Activated T-cell treated with anti-CD3 and anti-CD28 coated beads, Interleukin-2, amount 50 U/mL, for 1 hour (primary cell): ENCODE data around the gene VPS37C.

Experiments used
- DNase-seq: peaks from one replicate; pipeline ENCODE4 v3.0.0-alpha.2; 2020

The VPS37C gene

DNA sequence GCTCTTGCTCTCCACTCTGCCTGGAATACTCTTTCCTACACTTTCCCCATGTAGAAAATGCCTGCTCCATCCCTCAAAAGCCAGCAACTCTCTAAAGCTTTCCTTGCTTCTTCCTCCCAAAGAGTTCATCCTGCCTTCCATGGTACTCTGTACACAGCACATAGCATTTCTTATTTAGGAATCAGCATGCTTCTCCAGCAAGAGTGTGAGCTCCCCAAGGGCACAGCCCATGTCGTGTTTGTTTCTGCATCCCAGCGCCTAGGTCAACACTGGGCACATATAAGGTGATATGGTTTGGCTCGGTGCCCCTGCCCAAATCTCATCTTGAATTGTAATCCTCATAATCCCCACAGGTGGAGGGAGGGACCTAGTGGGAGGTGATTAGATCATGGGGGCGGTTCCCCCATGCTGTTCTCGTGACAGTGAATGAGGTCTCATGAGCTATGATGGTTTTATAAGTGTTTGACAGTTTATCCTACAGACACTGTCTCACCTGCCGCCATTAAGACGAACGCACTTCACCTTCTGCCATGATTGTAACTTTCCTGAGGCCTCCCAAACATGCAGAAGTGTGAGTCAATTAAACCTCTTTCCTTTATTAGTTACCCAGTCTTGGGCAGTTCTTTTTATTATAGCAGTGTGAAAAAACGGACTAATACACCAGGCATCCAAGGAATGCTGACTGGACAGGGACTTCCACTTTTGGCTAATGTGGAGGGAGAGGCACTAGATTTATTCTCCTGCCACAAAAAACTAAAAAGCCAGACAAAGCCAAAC is 8.2 kb downstream of the VPS37C start:
- no peak for DNase-seq

DNA sequence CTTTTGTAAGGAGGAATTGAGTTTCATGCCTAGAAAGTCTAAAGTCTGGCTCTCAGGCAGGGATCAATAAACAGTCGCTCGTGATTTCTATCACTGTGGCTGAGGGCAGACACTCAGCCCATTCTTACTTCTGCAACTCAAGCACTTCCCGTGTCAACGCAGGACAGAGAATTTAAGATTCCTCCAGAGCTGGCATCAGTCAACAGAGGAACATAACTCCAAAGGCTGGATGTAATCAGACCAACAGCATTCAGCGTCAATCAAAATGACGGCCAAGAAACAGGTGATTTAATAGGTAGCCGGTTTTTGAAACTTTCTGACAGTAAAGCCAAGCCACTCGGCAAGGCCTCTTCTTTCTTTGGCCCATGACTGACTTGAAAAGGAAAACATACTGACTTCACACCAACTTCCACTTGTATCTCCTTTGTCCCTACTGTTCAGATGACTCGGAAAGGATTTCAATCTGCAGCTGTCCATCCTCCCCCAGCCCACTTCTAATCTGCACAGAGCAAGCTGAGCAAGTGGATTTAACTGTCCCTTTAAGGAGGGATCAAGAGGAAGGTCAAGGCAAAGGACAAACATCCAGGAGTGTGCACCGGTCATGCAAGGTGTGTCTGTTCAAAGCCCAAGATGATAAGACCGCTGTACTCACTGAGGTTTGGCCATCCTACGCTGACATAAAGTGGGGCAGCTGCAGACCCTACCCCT is 9.5 kb downstream of the VPS37C start:
- DNase-seq = no peak

DNA sequence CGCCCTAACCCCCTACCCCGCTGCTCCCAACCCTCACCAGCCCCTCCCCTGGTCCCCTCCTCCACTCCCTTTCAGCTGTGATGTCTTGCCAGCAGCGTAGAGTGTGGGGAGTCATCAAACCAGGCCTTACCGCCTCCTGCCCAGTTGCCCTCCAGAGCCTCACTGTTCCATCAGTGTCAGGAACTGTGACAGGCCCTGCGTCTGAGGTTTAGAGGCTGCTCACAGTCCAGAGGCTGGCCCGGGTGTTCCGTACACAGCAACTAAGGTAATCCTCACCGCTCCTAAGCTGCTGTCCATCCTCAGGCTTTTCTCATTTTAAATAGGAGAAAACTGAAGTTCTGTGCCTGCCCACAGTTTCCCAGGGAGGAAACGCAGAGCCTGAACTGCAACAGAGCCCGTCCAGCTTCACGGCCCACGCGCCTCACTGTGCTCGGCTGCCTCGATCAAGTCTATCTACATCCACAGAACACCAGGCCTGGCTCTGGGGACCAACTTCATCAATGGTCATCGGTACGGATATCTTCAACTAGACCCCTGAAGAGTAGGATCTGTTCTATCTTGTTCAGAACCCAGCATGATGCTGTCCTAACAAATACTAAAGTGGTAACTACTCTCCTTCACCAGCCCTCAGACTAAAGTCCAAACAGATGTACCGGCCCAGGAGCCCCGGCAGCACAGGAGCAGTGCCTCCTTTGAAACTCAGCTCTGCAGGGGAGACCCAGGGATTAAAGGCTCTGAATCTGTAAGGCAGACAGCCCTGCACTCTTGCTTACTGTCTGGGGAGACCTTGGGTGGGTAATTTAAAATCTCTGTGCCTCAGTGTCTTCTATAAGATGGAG is 10.3 kb downstream of the VPS37C start:
- no peak for DNase-seq

DNA sequence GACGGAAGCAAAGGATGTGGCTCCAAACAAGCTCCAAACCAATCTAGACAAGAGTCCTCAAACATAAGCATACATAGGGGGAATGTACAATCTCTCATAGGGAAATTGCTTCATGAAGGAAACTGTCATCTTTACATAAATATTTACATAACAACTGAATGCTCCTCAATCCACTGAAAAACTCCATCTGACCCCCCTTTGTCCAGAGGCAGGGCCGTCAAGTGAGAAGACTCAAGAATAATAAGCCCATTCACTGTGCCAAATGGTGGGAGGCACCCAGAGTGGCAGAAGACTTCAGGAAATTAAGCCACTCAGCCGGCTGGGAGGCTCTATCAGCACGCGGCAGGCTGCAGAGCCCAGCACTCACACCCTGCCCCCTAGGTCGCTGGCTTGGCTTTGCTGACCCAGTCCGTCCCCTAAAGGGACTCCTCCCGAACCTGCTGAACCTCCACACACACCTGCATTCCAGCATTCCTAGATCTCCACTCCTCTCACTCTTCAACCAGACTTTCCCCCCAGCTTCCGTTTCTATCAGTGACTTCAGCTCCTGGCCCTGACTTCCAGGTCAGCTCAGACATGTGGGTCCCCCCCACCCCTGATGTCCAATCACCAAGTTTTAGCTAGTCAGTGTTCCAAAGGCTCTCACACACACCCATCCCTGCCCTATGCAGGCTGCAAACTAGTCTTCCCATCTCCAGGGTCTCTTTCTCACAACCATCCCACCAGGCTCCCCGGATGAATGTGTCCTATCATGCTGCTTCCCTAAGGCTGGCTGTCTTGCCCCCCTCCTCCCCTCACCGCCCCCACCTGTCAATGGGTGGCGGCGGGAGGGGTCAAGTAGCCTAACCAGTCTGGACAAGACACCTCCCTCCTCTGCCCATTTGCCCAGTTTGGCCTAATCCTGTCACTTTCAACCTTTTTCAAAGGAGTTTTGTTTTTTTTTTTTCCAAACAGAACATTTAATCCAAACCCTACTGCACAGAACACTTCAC is 11.3 kb downstream of the VPS37C start:
- no peak for DNase-seq

DNA sequence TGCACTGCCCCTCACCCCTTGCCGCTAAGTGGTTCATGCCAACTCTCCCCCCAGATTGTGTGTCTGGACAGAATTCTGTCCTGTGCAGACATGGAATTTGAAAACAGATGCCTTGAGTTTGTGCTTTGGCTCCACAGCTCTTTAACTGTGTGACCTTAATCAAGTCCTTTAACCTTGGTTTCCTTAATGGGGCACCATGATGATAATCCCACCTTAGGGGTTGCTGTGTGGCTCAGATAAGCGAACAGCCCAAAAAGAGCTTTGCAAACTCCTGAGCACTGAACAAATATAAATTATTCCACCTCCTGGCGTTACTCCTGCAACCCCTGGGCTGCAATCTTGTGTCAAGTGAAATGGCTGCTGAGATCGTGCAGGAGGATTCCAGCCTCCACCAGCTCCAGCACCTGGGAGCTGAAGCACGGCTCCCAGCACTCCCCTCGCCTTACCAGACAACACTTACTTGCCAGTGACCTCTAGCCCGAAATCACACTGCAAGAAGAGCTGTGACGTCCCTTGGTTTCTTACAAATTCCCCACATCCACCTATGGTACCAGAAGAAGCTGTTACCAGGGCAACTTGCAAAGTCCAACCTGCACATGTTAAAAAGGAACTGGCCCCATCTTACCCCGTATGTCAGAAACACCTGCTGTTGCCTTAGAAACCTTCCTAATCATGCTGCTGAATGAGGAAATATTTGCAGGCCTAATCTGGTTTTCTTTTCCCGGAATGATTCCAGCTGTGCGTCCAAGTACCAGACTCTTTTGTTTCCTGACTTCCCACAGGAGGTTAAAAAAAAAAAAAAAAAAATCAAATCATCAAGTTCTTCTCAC is 13.2 kb downstream of the VPS37C start:
- no peak for DNase-seq

DNA sequence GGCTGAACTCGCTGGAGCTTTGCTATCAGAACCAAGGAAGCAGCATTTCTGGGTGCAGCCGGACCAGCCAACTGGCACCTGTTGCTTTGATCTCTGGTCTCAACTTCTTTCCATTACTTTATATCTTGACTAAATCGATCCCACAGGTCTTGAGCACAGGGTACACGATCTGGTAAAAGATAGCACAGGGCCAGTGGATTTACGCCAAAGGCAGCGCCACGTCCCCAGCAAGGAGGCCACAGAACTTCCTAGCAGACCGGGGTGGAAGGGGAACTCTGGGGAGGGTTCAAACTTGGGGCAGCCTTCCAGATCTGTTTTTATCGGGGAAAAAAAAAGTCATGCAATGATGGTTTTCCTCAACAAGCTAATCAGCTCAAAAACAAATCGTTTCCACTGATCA is 14.0 kb downstream of the VPS37C start:
- no peak for DNase-seq

DNA sequence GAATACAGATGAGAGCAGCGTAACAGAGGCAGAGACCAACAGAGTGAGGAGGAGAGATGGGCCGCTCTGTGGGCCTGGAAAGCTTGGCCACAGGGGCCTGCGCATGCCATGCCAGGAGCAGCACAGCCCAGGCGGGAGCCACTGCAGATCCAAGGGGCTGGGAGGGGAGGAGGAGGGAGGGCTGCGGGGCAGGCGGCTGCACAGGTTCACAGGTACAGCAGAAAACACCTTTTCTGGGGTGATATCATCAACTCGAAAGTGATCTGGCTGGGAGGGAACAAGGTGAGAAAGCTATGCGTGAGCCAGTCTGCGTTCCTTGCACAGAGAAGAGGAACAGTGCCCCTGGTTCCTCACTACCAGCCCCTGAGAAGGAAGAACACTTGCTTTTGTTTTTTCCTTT is 14.8 kb downstream of the VPS37C start:
- no peak for DNase-seq

DNA sequence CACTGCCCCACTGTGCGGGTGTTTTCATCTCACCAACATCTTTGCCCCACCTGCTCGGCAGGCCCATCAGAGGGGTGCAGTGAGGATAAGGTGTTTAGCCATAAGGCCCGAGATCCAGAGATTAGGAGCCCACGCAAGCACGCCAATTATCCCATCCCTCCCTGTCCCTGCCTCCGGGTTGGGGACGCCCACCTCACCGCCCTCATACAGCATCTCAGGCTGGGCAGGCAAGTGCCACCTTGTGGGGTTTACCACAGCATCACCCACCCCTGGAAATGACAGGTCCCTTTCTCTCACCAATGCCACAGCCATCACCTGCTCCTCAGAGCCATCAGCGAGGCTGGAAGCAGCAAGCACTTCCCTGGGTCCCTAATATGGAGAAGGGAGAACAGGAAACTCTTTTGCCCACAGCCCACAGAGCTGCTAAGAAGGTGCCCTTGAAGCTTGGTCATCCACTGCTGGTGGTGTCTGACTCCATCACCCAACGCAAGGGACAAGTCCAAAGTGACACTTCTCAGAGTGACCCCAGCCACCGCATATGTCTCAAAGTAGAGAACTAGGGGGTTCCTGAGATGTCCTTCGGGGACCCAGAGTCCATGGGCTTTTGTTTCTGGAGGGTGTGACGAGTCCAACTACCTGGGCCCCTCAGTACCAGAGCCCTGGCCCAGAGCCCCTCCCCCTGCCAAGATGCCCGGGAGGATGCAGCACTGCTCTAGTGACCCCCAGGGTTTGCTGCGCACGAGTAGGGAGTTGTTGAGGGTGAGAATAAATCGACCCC is 15.8 kb downstream of the VPS37C start:
- no peak for DNase-seq

DNA sequence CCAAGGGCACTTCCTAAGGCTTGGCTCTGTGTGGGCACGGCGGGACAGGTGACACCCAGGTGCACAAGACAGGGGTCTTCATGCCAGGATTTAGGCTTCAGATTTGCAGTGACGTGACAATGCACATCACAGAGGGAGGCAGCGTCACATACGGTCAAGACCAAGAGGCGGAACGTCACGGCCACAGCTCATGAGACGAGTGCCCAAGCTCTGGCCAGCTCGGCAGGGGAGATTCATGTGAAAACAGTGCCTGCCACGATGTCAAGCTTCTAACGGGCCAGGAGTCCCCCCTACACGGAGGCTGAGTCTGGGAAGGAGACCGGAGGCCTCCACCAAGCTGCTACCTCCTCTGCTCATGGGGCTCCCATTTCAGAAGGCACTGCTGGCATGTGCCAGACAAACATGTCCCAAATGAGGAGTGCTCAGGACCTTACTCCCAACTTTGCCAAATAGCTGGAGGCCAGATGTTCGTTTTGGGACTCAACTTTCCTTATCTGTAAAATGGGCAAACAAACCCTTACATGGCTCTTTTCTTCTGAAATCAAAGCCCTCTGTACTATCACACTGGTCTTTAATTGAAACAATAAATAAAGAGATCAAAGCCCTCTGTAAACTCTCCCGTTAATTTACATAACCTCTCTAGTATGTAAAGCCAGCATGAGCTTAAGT is 16.6 kb downstream of the VPS37C start:
- no peak for DNase-seq

DNA sequence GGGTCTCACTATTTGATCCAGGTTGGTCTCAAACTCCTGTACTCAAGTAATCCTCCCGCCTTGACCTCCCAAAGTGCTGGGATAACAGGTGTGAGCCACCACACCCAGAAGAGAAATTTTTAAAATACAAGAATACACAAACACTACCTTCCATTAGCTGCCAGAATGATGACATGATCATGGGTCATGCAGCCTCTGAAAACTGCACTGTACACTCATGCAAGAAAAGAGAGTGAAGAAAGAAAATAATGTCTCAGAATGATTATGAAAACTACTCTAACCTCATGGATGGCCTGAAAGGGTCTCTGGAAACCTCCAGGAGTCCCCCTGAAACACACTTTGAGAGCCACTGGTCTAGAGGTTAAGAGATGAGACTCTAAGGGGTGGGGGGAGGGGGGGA is 18.8 kb downstream of the VPS37C start:
- no peak for DNase-seq

DNA sequence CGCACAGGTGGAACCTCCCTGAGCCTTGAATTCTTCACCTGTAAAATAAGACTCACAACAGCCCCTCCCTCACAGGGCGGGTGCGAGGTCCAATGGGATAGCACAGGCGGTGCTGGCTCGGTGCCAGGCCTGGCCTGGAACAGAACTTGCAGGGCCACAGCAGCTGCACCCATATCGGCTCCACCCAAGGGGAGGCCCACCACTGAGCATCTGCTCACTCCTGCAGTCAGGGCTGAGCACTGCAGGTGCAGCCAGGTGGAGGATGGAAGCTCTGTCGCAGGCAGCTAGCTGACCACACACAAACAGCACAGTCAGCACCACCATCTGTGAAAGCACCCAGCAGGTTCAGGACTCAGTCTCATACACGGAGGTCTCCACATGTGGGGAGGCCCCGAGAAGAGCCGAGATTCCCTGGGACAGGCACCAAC is 19.6 kb downstream of the VPS37C start:
- no peak for DNase-seq

DNA sequence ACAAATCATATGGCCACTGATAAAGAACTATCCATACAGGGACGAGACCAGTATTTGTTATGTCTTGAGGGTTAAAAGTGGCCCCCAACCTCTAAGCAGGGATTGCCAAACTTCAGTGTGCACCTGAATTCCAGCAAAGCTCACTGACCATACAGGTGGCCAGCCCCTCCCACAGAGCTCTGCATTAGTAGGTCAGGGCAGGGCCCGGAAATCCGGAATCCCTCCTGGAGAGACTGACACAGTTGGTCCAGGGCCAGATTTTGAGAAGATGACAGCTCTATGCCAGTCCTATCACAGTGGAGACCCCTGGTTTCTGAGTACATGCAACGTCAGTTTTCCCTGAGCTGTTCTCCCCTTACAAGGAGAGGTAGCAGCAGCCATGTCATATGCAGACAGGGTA is 20.8 kb downstream of the VPS37C start:
- no peak for DNase-seq

DNA sequence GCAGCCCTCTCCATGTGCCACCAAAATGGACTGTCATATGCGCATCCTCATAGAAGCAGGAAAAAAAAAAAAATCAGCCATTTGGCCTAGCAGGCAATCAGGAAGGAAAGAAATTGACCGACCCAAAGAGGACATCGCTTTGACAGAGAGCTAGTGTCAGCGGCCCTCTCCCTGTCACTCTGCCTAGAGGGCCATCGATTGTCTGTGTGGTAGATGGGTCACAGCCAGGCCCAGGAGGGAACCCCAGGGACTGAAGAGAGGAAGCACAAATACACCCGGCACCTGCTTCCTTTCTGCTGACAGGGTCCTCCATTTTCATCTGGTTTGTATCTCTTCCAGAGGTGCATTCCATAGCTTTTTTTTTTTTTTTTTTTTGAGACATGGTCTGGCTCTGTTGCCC is 21.8 kb downstream of the VPS37C start:
- no peak for DNase-seq

DNA sequence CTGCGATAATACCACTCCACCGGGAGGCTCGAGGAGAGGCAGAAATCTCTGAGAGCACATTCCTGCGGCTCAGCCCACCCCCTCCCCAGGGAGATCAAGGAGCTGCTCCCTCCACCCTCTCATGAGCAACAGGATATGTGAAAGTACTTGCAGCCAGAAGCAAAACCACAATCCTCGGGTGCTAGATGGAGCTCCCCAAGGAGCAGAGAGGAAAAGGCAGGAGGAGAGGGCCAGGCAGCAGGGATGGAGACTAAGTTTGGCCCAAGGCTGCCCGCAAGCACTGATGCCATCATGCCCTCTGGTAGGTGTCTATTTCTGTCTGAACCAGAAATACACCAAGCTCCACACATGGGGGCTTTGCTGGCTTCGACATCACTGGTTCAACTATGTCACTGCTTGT is 22.3 kb downstream of the VPS37C start:
- DNase-seq = no peak

DNA sequence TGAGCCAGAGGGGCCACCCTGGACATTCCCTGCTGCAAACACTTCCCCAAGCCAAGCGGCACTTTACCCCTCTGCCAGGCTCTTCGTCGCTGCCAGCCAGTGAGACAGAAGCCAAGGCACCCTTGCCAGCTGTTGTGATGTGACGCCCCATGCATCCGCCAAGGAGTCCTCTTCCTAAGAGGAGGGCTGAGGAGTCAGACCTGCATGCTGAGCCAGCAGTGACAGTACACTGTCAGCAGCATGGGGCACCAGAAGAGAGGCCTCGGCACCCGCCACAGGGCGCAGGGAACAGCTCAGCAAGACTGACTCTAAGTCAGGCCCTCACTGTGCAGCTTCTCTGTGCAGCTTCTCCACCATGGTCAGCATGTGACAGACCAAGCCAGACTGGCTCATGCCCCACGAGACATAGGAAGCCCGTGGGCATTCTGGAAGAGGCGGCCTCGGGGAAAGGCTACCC is 26.4 kb downstream of the VPS37C start:
- DNase-seq = no peak

DNA sequence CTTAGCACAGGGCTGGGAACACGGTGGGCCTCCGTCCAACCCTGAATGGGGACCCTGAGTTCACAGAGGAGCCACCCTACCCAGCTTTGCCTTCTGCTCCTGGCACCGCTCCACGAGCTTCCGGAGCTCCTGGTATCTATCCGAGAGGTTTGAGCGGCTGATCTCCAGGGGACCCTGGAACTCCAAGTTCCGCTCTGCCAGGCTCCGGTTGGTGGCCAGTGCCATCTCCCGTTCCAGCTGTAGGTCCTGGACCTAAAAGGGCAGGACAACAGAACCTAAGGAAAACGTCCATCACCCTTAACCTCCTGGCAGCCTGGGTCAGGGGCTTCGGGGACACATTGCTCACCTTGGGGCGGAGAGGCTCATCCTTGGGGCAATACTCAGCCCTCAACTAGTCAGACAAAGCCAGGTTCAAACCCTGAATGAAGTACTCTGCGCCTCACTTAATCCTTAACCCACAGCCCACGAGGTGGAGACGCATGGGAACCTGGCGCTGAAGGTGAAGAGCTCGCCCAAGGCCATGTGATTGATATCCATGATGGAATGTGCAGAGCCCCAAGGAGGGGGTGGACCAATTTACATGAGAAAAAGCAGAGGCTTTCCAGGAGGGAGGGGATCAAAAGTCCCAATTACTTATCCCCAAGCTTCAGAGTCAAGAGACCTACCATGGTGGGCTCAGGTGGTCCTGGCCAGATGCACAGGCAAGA is 27.1 kb downstream of the VPS37C start:
- no peak for DNase-seq

DNA sequence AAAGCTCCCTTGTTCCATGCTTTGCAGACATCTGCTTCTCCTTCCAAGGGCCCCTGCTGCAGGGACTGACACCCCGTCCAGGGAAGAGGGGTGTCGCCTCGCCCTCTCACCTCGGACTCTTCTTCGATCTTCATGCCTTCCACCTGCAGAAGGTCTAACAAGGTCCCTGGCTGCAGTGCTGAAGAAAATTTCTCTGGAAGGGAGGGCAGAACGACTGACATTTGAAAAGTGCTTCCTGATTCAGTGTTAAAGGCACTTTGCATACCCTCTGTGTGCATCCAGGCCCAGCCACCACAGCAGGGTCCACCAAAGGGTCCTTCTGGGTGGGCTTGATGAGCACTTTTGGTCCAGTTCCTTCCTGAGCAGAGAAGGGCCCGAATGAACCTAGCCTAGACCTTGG is 28.1 kb downstream of the VPS37C start:
- DNase-seq = no peak

DNA sequence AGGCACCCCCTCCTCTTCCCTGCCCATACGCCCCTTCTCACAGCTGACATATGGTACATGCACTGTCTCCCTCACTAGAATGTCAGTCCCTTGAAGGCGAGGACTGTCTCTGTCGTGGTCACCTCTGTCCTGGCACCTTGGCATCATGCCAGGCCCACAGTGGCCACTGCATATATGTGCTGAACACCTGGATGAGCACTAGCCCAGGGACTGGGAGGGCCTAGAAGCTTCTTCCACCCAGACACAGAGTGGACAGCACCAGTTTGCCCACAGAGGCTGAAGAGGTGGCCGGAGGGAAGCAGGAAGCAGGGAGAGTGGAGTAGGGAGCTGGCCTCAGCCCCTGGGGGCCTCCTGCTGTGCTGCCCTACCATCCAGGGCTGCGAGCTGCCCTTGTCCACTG is 28.6 kb downstream of the VPS37C start:
- no peak for DNase-seq

DNA sequence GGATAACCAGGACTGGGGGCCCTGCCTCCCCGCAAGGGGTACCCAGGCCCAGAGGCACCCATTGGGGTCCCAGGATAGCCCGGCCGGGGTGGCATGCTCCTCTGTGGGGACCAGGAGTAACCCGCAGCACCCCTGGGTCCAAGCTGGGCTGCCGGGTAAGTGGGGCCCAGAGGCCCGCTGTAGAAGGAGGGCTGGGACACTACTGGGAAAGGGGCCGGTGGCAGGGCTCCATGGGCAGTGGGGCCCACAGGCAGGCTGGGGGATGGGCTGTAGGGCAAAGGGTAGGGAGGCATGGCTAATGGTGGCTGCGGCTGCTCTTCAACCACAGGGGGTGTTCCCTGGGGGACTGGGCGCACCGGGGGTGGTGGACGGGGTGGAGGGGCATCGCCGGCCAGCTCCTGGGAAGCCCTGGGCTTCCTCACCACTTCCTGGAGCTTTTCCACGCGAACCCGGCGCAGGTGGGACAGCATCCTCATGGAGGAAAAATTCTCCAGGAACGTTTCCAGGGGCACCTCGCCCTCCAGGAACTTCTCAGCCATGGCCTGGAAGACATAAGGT is 29.1 kb downstream of the VPS37C start:
- no peak for DNase-seq
